Measurements from ENCODE around the gene TLE7.

The TLE7 gene

GRCh38 chr16:71404364-71404763 lies 37.5 kb downstream of the TLE7 start:
- Histone ChIP-seq H3K27ac (no peak overlapping the region), H3K36me3 (peaks cover 0 to 6% (median 0%) of the 10 kb centered on the region in 11 experiments; a peak in 4 of 22 replicates), H3K9ac (no peak overlapping the region), H3K4me1 (peaks cover 4 to 42% (median 33%) of the 10 kb centered on the region in 10 experiments), H3K4me2 (no peak overlapping the region), H3K4me3 (peak overlapping the region in 1 of 10 experiments; percentile 11; a peak in 4 of 20 replicates), H3K27me3 (peaks cover 0 to 39% (median 0%) of the 10 kb centered on the region in 11 experiments; a peak in 9 of 22 replicates), H3K9me3 (replicated peaks in 1 of 11) (peaks cover 21 to 47% (median 33%) of the 10 kb centered on the region in 11 experiments), H4K20me1 (peaks cover 0 to 18% (median 0%) of the 10 kb centered on the region in 11 experiments; a peak in 3 of 22 replicates)
- TF ChIP-seq Cebpa-rat (IDR thresholded peaks at IDR 0.05), result no peak

GRCh38 chr16:71402674-71403073 lies 39.2 kb downstream of the TLE7 start:
- Histone ChIP-seq H3K9me3 (replicated peaks in 1 of 11) (peaks cover 21 to 47% (median 33%) of the 10 kb centered on the region in 11 experiments), H4K20me1 (peaks cover 0 to 16% (median 0%) of the 10 kb centered on the region in 11 experiments; a peak in 3 of 22 replicates), H3K4me1 (peaks cover 0 to 27% (median 21%) of the 10 kb centered on the region in 10 experiments), H3K4me2 (no peak overlapping the region), H3K27ac (no peak overlapping the region), H3K27me3 (peaks cover 0 to 29% (median 0%) of the 10 kb centered on the region in 11 experiments; a peak in 9 of 22 replicates), H3K36me3 (peaks cover 0 to 6% (median 0%) of the 10 kb centered on the region in 11 experiments; a peak in 4 of 22 replicates), H3K9ac (no peak overlapping the region), H3K4me3 (no peak overlapping the region)
- no peak for TF ChIP-seq Cebpa-rat (IDR thresholded peaks at IDR 0.05)

- Histone ChIP-seq H3K4me1 (peaks cover 0 to 21% (median 14%) of the 10 kb centered on the region in 10 experiments; a peak in 18 of 20 replicates), H4K20me1 (peaks cover 0 to 9% (median 0%) of the 10 kb centered on the region in 11 experiments; a peak in 3 of 22 replicates), H3K27ac (no peak overlapping the region), H3K27me3 (peaks cover 0 to 22% (median 0%) of the 10 kb centered on the region in 11 experiments; a peak in 9 of 22 replicates), H3K36me3 (peaks cover 0 to 6% (median 0%) of the 10 kb centered on the region in 11 experiments; a peak in 4 of 22 replicates), H3K9ac (no peak overlapping the region), H3K4me3 (no peak overlapping the region), H3K9me3 (replicated peaks in 1 of 11) (peaks cover 21 to 47% (median 33%) of the 10 kb centered on the region in 11 experiments), H3K4me2 (no peak overlapping the region)
- TF ChIP-seq Cebpa-rat (IDR thresholded peaks at IDR 0.05), result no peak
Observed at GRCh38 chr16:71402007-71402406, 39.8 kb downstream of the TLE7 start.

GRCh38 chr16:71399801-71400563 lies 41.9 kb downstream of the TLE7 start:
- Histone ChIP-seq H3K4me2 (no peak overlapping the region), H3K27ac (no peak overlapping the region), H3K36me3 (peaks cover 0 to 5% (median 0%) of the 10 kb centered on the region in 11 experiments; a peak in 4 of 22 replicates), H3K4me1 (0 out of 20 replicates have a peak, but pooled peaks cover 0 to 1% (median 0%) of the 10 kb centered on the region in 10 experiments), H3K4me3 (no peak overlapping the region), H3K27me3 (peaks cover 0 to 5% (median 0%) of the 10 kb centered on the region in 11 experiments; a peak in 3 of 22 replicates), H3K9me3 (replicated peaks in 1 of 11) (peaks cover 17 to 32% (median 23%) of the 10 kb centered on the region in 11 experiments), H3K9ac (no peak overlapping the region), H4K20me1 (no peaks in the 10 kb centered on the region)
- no peak for TF ChIP-seq Cebpa-rat (IDR thresholded peaks at IDR 0.05)

- Histone ChIP-seq H3K4me1 (no peaks in the 10 kb centered on the region), H3K4me2 (no peak overlapping the region), H3K9me3 (replicated peaks in 1 of 11) (no peaks in the 10 kb centered on the region; a peak in 3 of 22 replicates), H3K9ac (no peak overlapping the region), H3K27ac (no peak overlapping the region), H3K36me3 (no peaks in the 10 kb centered on the region), H4K20me1 (no peaks in the 10 kb centered on the region), H3K4me3 (no peak overlapping the region), H3K27me3 (no peaks in the 10 kb centered on the region)
- no peak for TF ChIP-seq Cebpa-rat (IDR thresholded peaks at IDR 0.05)
Observed at GRCh38 chr16:71396594-71396993, 45.3 kb downstream of the TLE7 start.

GRCh38 chr16:71389330-71389729 lies 52.5 kb downstream of the TLE7 start:
- Histone ChIP-seq H3K36me3 (no peaks in the 10 kb centered on the region), H3K4me2 (no peak overlapping the region), H3K9ac (no peak overlapping the region), H3K27ac (no peak overlapping the region), H3K9me3 (replicated peaks in 1 of 11) (no peaks in the 10 kb centered on the region), H4K20me1 (no peaks in the 10 kb centered on the region), H3K27me3 (no peaks in the 10 kb centered on the region), H3K4me3 (no peak overlapping the region), H3K4me1 (peaks cover 0 to 9% (median 5%) of the 10 kb centered on the region in 10 experiments; a peak in 6 of 20 replicates)
- no peak for TF ChIP-seq Cebpa-rat (IDR thresholded peaks at IDR 0.05)

GRCh38 chr16:71387045-71387871 lies 54.6 kb downstream of the TLE7 start:
- Histone ChIP-seq H3K4me3 (no peak overlapping the region), H3K9me3 (replicated peaks in 1 of 11) (no peaks in the 10 kb centered on the region), H3K9ac (no peak overlapping the region), H4K20me1 (no peaks in the 10 kb centered on the region), H3K27me3 (no peaks in the 10 kb centered on the region), H3K4me1 (peaks cover 4 to 25% (median 13%) of the 10 kb centered on the region in 10 experiments; a peak in 13 of 20 replicates), H3K27ac (no peak overlapping the region), H3K36me3 (no peaks in the 10 kb centered on the region), H3K4me2 (peak overlapping the region in 7 of 11 experiments; percentile 4 to 27 (median 11); a peak in 7 of 22 replicates)
- no peak for TF ChIP-seq Cebpa-rat (IDR thresholded peaks at IDR 0.05)

- Histone ChIP-seq H3K4me3 (no peak overlapping the region), H3K27ac (peak overlapping the region in 2 of 11 experiments; percentile 23 to 58; a peak in 2 of 22 replicates), H3K36me3 (no peaks in the 10 kb centered on the region), H3K4me2 (peak overlapping the region in 6 of 11 experiments; percentile 7 to 41 (median 22); a peak in 10 of 22 replicates), H3K27me3 (no peaks in the 10 kb centered on the region), H3K9ac (peak overlapping the region in 1 of 11 experiments; percentile 21; a peak in 1 of 22 replicates), H3K9me3 (replicated peaks in 1 of 11) (no peaks in the 10 kb centered on the region), H3K4me1 (peaks cover 4 to 25% (median 13%) of the 10 kb centered on the region in 10 experiments; a peak in 13 of 20 replicates), H4K20me1 (no peaks in the 10 kb centered on the region)
- no peak for TF ChIP-seq Cebpa-rat (IDR thresholded peaks at IDR 0.05)
Observed at GRCh38 chr16:71384073-71384724, 57.7 kb downstream of the TLE7 start.
